Neural cell (in vitro differentiated cells): Measurements from ENCODE around the gene PLEKHS1. TPM values are rescaled to one million over a fixed set of nuclear protein-coding genes. Genes with fewer than 3 reads are reported as not detected.

Experiments used
- H2AFZ ChIP-seq: fragments of 200-600, 300-800 bp; sonication (generic), shearing (Covaris generic); 2 replicates; pipeline ENCODE4 v1.6.0; 2014; ENCODE audit warnings: low read depth, mild to moderate bottlenecking, antibody characterized with exemption, low read length, moderate library complexity
- H3F3A ChIP-seq: fragments of 200-600 bp; shearing (Covaris generic); 2 replicates; pipeline ENCODE4 v1.6.1; 2016; ENCODE audit warnings: mild to moderate bottlenecking, moderate library complexity, mixed read lengths, antibody characterized with exemption, low read length; ENCODE audit not compliant: insufficient read depth, poor library complexity, severe bottlenecking
- H3K27ac ChIP-seq: fragments of 200-600, 300-800 bp; sonication (generic), shearing (Covaris generic); 2 replicates; pipeline ENCODE4 v1.5.1; 2014; ENCODE audit warnings: mild to moderate bottlenecking, low read length, moderate library complexity
- H3K27me3 ChIP-seq: fragments of 300-800, 200-600 bp; sonication (generic), shearing (Covaris generic); 2 replicates; pipeline ENCODE4 v1.6.0; 2014; ENCODE audit warnings: mild to moderate bottlenecking, low read depth, low read length, moderate library complexity; ENCODE audit not compliant: insufficient read depth
- H3K36me3 ChIP-seq: fragments of 300-800, 200-600 bp; sonication (generic), shearing (Covaris generic); 2 replicates; pipeline ENCODE4 v1.5.1; 2014; ENCODE audit warnings: mild to moderate bottlenecking, antibody characterized with exemption, low read length, moderate library complexity; ENCODE audit not compliant: insufficient read depth
- H3K4me2 ChIP-seq: fragments of 300-800, 200-600 bp; sonication (generic), shearing (Covaris generic); 2 replicates; pipeline ENCODE4 v1.6.0; 2014; ENCODE audit warnings: mild to moderate bottlenecking, low read length
- H3K4me3 ChIP-seq: fragments of 300-800, 200-600 bp; sonication (generic), shearing (Covaris generic); 2 replicates; pipeline ENCODE4 v1.5.1; 2014; ENCODE audit warnings: mild to moderate bottlenecking, low read length, moderate library complexity
- H3K79me2 ChIP-seq: fragments of 200-600 bp; shearing (Covaris generic); replicated peaks from 2 replicates; pipeline ENCODE4 v1.6.0; 2014; ENCODE audit warnings: mild to moderate bottlenecking, low read length, moderate library complexity; ENCODE audit not compliant: insufficient read depth
- H3K9ac ChIP-seq: fragments of 300-800, 200-600 bp; sonication (generic), shearing (Covaris generic); 2 replicates; pipeline ENCODE4 v1.6.1; 2016; ENCODE audit warnings: mild to moderate bottlenecking, low read length, mixed read lengths
- H3K9me2 ChIP-seq: fragments of 200-600 bp; shearing (Covaris generic); 2 replicates; pipeline ENCODE4 v1.6.1; 2016; ENCODE audit warnings: mild to moderate bottlenecking, low read length, mixed read lengths; ENCODE audit not compliant: insufficient read depth
- H3K9me3 ChIP-seq: fragments of 200-600, 300-800 bp; sonication (generic), shearing (Covaris generic); 2 replicates; pipeline ENCODE4 v1.6.1; 2016; ENCODE audit warnings: mild to moderate bottlenecking, mixed run types, low read length, moderate library complexity, mixed read lengths
- H4K20me1 ChIP-seq: fragments of 200-600 bp; shearing (Covaris generic); 2 replicates; pipeline ENCODE4 v1.6.1; 2016; ENCODE audit warnings: mild to moderate bottlenecking, mixed run types; ENCODE audit not compliant: insufficient read depth
- CTCF ChIP-seq: fragments of 450-650 bp; IDR thresholded peaks from 2 replicates; pipeline ENCODE4 v1.5.1; 2014; ENCODE audit warnings: antibody characterized with exemption, mild to moderate bottlenecking, moderate library complexity; ENCODE audit not compliant: poor library complexity, severe bottlenecking
- EP300 ChIP-seq: fragments of 450-650 bp; conservative IDR thresholded peaks from 2 replicates; pipeline ENCODE4 v1.6.1; 2014; ENCODE audit warnings: antibody characterized with exemption, mild to moderate bottlenecking, moderate library complexity; ENCODE audit not compliant: poor library complexity, severe bottlenecking
- EZH2 ChIP-seq: fragments of 200-600, 300-800 bp; shearing (Covaris generic), sonication (generic); IDR thresholded peaks from 2 replicates; pipeline ENCODE4 v1.6.1; 2014; ENCODE audit warnings: antibody characterized with exemption, low read length, borderline replicate concordance, mild to moderate bottlenecking; ENCODE audit not compliant: insufficient read depth, poor library complexity, severe bottlenecking
- MXI1 ChIP-seq: fragments of 450-650 bp; conservative IDR thresholded peaks from 2 replicates; pipeline ENCODE4 v1.6.1; 2014; ENCODE audit warnings: antibody characterized with exemption, mild to moderate bottlenecking; ENCODE audit not compliant: poor library complexity, severe bottlenecking
- POLR2AphosphoS5 ChIP-seq: IDR thresholded peaks from 2 replicates; pipeline ENCODE4 v1.6.1; 2012
- RAD21 ChIP-seq: fragments of 450-650 bp; conservative IDR thresholded peaks from 2 replicates; pipeline ENCODE4 v1.6.1; 2014; ENCODE audit warnings: antibody characterized with exemption, mild to moderate bottlenecking, moderate library complexity
- REST ChIP-seq: IDR thresholded peaks from 2 replicates; pipeline ENCODE4 v1.6.1; 2012; ENCODE audit warnings: borderline replicate concordance
- SMC3 ChIP-seq: fragments of 450-650 bp; conservative IDR thresholded peaks from 2 replicates; pipeline ENCODE4 v1.6.1; 2014; ENCODE audit warnings: antibody characterized with exemption, mild to moderate bottlenecking, moderate library complexity; ENCODE audit not compliant: poor library complexity
- TAF1 ChIP-seq: IDR thresholded peaks from 2 replicates; pipeline ENCODE4 v1.6.1; 2012; ENCODE audit warnings: low read depth
- polyA plus RNA-seq: library from polyadenylated mRNA; depleted of rRNA; stranded (reverse); fragments of >200 nt; gene quantifications from 2 replicates; pipeline ENCODE4 v1.2.3, GENCODE V29; 2014

PLEKHS1 gene
- polyA plus RNA-seq, 1 donor from 2014 or later: not detected

GRCh38 chr10:113739031-113739430, 12.5 kb upstream of the PLEKHS1 start:
- Histone ChIP-seq H3K4me2 (no peak overlapping the region), H2AFZ (no peak overlapping the region), H4K20me1 (no peaks in the 10 kb centered on the region), H3F3A (no peaks in the 10 kb centered on the region), H3K27me3 (no peaks in the 10 kb centered on the region), H3K79me2 (no peaks in the 10 kb centered on the region), H3K36me3 (no peaks in the 10 kb centered on the region), H3K9ac (no peak overlapping the region), H3K4me3 (no peak overlapping the region), H3K27ac (no peak overlapping the region), H3K9me2 (no peaks in the 10 kb centered on the region), H3K9me3 (no peaks in the 10 kb centered on the region)
- TF ChIP-seq POLR2AphosphoS5: no peak
- no peak for TF ChIP-seq CTCF
- TF ChIP-seq EP300: no peak
- TF ChIP-seq REST: no peak
- TF ChIP-seq EZH2: no peak
- no peak for TF ChIP-seq MXI1
- TF ChIP-seq RAD21: no peak
- TF ChIP-seq SMC3: no peak
- no peak for TF ChIP-seq TAF1

- no peaks in the 10 kb centered on the region for H3K9me2 ChIP-seq
- H4K20me1 ChIP-seq: no peaks in the 10 kb centered on the region
- H3K4me2 ChIP-seq: no peak overlapping the region
- TF ChIP-seq CTCF: no peak
- H3K4me3 ChIP-seq: no peak overlapping the region
- no peak overlapping the region for H3K9ac ChIP-seq
- no peaks in the 10 kb centered on the region for H3K27me3 ChIP-seq
- H2AFZ ChIP-seq: no peak overlapping the region
- no peak overlapping the region for H3K27ac ChIP-seq
- H3K36me3 ChIP-seq: no peaks in the 10 kb centered on the region
- no peaks in the 10 kb centered on the region for H3K9me3 ChIP-seq
- no peaks in the 10 kb centered on the region for H3F3A ChIP-seq
- no peaks in the 10 kb centered on the region for H3K79me2 ChIP-seq
These were observed 11.9 kb upstream of the PLEKHS1 start for GRCh38 chr10:113739577-113739976.
